NCI-H526 treated with DMSO at 0.1 percent for 48 hours (cell line): Measurements from ENCODE around the gene MAP1S.

Experiments
- DNase-seq: peaks from one replicate; lab custom pipeline; 2025; lab: John Stamatoyannopoulos, UW

The MAP1S gene

GRCh38 chr19:17739121-17739875, 20.0 kb downstream of the MAP1S start:
- DNase-seq, result no peak

- no peak for DNase-seq
These were observed 22.2 kb downstream of the MAP1S start for GRCh38 chr19:17741456-17741855.

- no peak for DNase-seq
These were observed 24.7 kb downstream of the MAP1S start for GRCh38 chr19:17743874-17744580.

GRCh38 chr19:17747205-17748098, 28.2 kb downstream of the MAP1S start:
- peak; percentile 58 for DNase-seq

GRCh38 chr19:17748884-17749638, 29.8 kb downstream of the MAP1S start:
- DNase-seq, result no peak

- DNase-seq, result no peak
These were observed 30.6 kb downstream of the MAP1S start for GRCh38 chr19:17749912-17750317.

- no peak for DNase-seq
These were observed 32.0 kb downstream of the MAP1S start, which contains the start of gene FCHO1 for GRCh38 chr19:17751103-17751911. Gene FCHO1 (plus strand): TSS chr19:17751477. CDS start chr19:17755165, 3,688 bp downstream.

GRCh38 chr19:17751912-17752273, 32.6 kb downstream of the MAP1S start:
- no peak for DNase-seq

GRCh38 chr19:17752865-17753639, 33.8 kb downstream of the MAP1S start:
- no peak for DNase-seq

- no peak for DNase-seq
These were observed 34.7 kb downstream of the MAP1S start for GRCh38 chr19:17753976-17754375.

- DNase-seq, result no peak
These were observed 35.6 kb downstream of the MAP1S start for GRCh38 chr19:17754634-17755442.

GRCh38 chr19:17755443-17755890, 36.2 kb downstream of the MAP1S start:
- DNase-seq, result no peak

GRCh38 chr19:17755977-17756670, 36.8 kb downstream of the MAP1S start:
- no peak for DNase-seq

- DNase-seq, result no peak
These were observed 37.8 kb downstream of the MAP1S start for GRCh38 chr19:17757125-17757524.

GRCh38 chr19:17758515-17758914, 39.2 kb downstream of the MAP1S start:
- DNase-seq, result no peak

GRCh38 chr19:17761148-17761547, 41.9 kb downstream of the MAP1S start:
- DNase-seq, result no peak

GRCh38 chr19:17762505-17763229, 43.4 kb downstream of the MAP1S start:
- DNase-seq, result peak; percentile 1

GRCh38 chr19:17764348-17764747, 45.1 kb downstream of the MAP1S start:
- DNase-seq, result no peak
